IPS-18a (cell line): ENCODE measurements around the gene EEF1A2.

Experiments used
- H3K27ac ChIP-seq: one replicate; pipeline ENCODE4 v1.5.1; 2013; ENCODE audit warnings: low read length
- H3K27me3 ChIP-seq: one replicate; pipeline ENCODE4 v1.6.1; 2013; ENCODE audit warnings: mild to moderate bottlenecking, low read length; ENCODE audit not compliant: control insufficient read depth, insufficient read depth
- H3K36me3 ChIP-seq: one replicate; pipeline ENCODE4 v1.6.1; 2013; ENCODE audit warnings: low read depth, low read length; ENCODE audit not compliant: control insufficient read depth
- H3K4me1 ChIP-seq: one replicate; pipeline ENCODE4 v1.6.1; 2013; ENCODE audit warnings: low read depth, low read length; ENCODE audit not compliant: control insufficient read depth
- H3K4me3 ChIP-seq: one replicate; pipeline ENCODE4 v1.5.1; 2013; ENCODE audit warnings: low read length
- H3K9ac ChIP-seq: one replicate; pipeline ENCODE4 v1.6.1; 2013; ENCODE audit warnings: mild to moderate bottlenecking, low read length, moderate library complexity
- H3K9me3 ChIP-seq: one replicate; pipeline ENCODE4 v1.6.1; 2013; ENCODE audit warnings: low read depth, low read length; ENCODE audit not compliant: control insufficient read depth

EEF1A2 gene

GRCh38 chr20:63446216-63447024 is 52.5 kb downstream of the EEF1A2 start:
- no peaks in the 10 kb centered on the region for H3K4me1 ChIP-seq
- no peak overlapping the region for H3K27ac ChIP-seq
- H3K9ac ChIP-seq, result no peak overlapping the region

GRCh38 chr20:63445075-63445734 is 53.7 kb downstream of the EEF1A2 start:
- no peaks in the 10 kb centered on the region for H3K4me1 ChIP-seq
- H3K9ac ChIP-seq, result no peak overlapping the region
- H3K36me3 ChIP-seq, result no peaks in the 10 kb centered on the region
- H3K9me3 ChIP-seq, result no peaks in the 10 kb centered on the region
- no peaks in the 10 kb centered on the region for H3K27me3 ChIP-seq
- H3K27ac ChIP-seq, result no peak overlapping the region
- no peak overlapping the region for H3K4me3 ChIP-seq

More at GRCh38 chr20:63446216-63447024, 52.5 kb downstream of the EEF1A2 start:
- no peaks in the 10 kb centered on the region for H3K9me3 ChIP-seq
- no peaks in the 10 kb centered on the region for H3K36me3 ChIP-seq
- H3K4me3 ChIP-seq, result no peak overlapping the region
- no peaks in the 10 kb centered on the region for H3K27me3 ChIP-seq

- Histone ChIP-seq H3K4me1 (no peaks in the 10 kb centered on the region), H3K27me3 (no peaks in the 10 kb centered on the region), H3K4me3 (no peak overlapping the region), H3K9ac (no peak overlapping the region), H3K27ac (no peak overlapping the region), H3K36me3 (no peaks in the 10 kb centered on the region), H3K9me3 (no peaks in the 10 kb centered on the region)
Observed at GRCh38 chr20:63444548-63444947, 54.3 kb downstream of the EEF1A2 start.

- Histone ChIP-seq H3K9me3 (no peaks in the 10 kb centered on the region), H3K4me1 (no peaks in the 10 kb centered on the region), H3K36me3 (no peaks in the 10 kb centered on the region), H3K9ac (no peak overlapping the region), H3K27ac (no peak overlapping the region), H3K27me3 (no peaks in the 10 kb centered on the region), H3K4me3 (no peak overlapping the region)
Observed at GRCh38 chr20:63443606-63444395, 55.1 kb downstream of the EEF1A2 start.

GRCh38 chr20:63442100-63442493 is 56.8 kb downstream of the EEF1A2 start:
- H3K36me3 ChIP-seq, result no peaks in the 10 kb centered on the region
- H3K9ac ChIP-seq, result no peak overlapping the region
- no peak overlapping the region for H3K4me3 ChIP-seq
- H3K27me3 ChIP-seq, result no peaks in the 10 kb centered on the region
- no peaks in the 10 kb centered on the region for H3K4me1 ChIP-seq
- no peaks in the 10 kb centered on the region for H3K9me3 ChIP-seq
- H3K27ac ChIP-seq, result no peak overlapping the region

- Histone ChIP-seq H3K27me3 (no peaks in the 10 kb centered on the region), H3K4me1 (no peaks in the 10 kb centered on the region), H3K9ac (no peak overlapping the region)
Observed at GRCh38 chr20:63441136-63442099, 57.5 kb downstream of the EEF1A2 start.

GRCh38 chr20:63440366-63440955 is 58.4 kb downstream of the EEF1A2 start:
- Histone ChIP-seq H3K4me3 (no peak overlapping the region), H3K9ac (no peak overlapping the region), H3K27ac (no peak overlapping the region), H3K36me3 (no peaks in the 10 kb centered on the region), H3K4me1 (no peaks in the 10 kb centered on the region), H3K9me3 (no peaks in the 10 kb centered on the region), H3K27me3 (no peaks in the 10 kb centered on the region)

More at GRCh38 chr20:63441136-63442099, 57.5 kb downstream of the EEF1A2 start:
- Histone ChIP-seq H3K27ac (no peak overlapping the region), H3K36me3 (no peaks in the 10 kb centered on the region), H3K9me3 (no peaks in the 10 kb centered on the region), H3K4me3 (no peak overlapping the region)

GRCh38 chr20:63439866-63440265 is 59.0 kb downstream of the EEF1A2 start:
- Histone ChIP-seq H3K9ac (no peak overlapping the region), H3K4me3 (no peak overlapping the region), H3K27me3 (no peaks in the 10 kb centered on the region), H3K9me3 (no peaks in the 10 kb centered on the region), H3K27ac (no peak overlapping the region), H3K4me1 (no peaks in the 10 kb centered on the region), H3K36me3 (no peaks in the 10 kb centered on the region)

GRCh38 chr20:63438121-63438520 is 60.8 kb downstream of the EEF1A2 start:
- Histone ChIP-seq H3K27me3 (no peaks in the 10 kb centered on the region), H3K9ac (no peak overlapping the region), H3K4me1 (peaks cover 5% of the 10 kb centered on the region), H3K9me3 (no peaks in the 10 kb centered on the region), H3K4me3 (no peak overlapping the region), H3K36me3 (no peaks in the 10 kb centered on the region), H3K27ac (no peak overlapping the region)
